Glomerular endothelial cell (primary cell): ENCODE results near the gene FAM3C. TPM values are rescaled to one million over a fixed set of nuclear protein-coding genes. Genes with fewer than 3 reads are reported as not detected.

Experiments
- DNase-seq: peaks from one replicate; pipeline ENCODE4 v3.0.0-alpha.2; 2011; ENCODE audit warnings: low read depth, low spot score; ENCODE audit errors: extremely low read depth
- total RNA-seq: library from RNA; depleted of rRNA; stranded (reverse); fragments of >200 nt; gene quantifications from 2 replicates; pipeline ENCODE4 v1.2.3, GENCODE V29; 2015

The FAM3C gene
- total RNA-seq, 1 donor from 2014 or later, result 45.2 TPM

- DNase-seq, result no peak
Observed at GRCh38 chr7:121383235-121383910, 12.7 kb downstream of the FAM3C start.

- no peak for DNase-seq
Observed at GRCh38 chr7:121382473-121382872, 13.6 kb downstream of the FAM3C start.

GRCh38 chr7:121379930-121380329 lies 16.2 kb downstream of the FAM3C start:
- DNase-seq, result no peak

DNA sequence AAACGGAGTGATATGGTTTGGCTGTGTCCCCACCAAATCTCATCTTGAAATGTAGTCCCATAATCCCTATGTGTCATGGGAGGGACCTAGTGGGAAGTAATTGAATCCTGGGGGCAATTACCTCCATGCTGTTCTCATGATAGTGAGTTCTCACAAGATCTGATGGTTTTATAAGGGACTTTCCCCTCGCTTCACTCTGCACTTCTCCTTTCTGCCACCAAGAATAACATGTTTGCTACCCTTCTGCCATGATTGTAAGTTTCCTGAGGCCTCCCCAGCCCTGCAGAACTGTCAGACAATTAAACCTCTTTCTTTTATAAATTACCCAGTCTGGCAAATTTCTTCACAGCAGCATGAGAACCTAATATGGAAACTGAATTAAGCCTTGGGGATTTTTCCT lies 19.1 kb downstream of the FAM3C start:
- DNase-seq, result no peak

- no peak for DNase-seq
Observed at GRCh38 chr7:121373177-121373576, 22.9 kb downstream of the FAM3C start.

DNA sequence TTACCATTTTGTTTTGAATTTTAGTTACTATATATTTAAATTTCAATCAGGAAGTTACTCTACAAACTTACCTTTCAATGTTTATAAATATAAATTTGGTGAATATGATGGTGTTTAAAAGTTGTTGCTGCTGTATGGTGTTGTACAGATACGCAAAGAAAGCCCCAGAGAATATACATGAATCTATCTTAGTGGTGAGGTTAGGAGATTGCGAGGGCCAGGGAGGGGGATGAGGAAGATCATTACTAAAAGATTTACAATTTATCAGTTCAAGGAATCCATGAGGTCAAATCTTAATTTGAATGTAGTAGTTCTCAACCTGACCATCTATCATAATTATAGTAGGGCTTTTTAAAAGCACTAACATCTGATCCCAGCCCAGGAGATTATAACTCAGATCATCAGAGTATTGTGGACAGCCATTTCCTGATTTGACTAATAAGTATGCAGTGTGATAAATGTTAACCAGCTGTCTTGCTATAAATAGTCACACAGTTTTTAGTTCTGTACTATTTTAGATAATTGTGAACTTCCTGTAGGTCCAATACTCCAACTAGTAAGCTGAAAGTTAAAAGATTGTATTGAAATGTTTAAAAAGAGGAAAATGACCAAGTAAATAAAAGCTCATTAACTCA lies 23.6 kb downstream of the FAM3C start:
- DNase-seq, result no peak

DNA sequence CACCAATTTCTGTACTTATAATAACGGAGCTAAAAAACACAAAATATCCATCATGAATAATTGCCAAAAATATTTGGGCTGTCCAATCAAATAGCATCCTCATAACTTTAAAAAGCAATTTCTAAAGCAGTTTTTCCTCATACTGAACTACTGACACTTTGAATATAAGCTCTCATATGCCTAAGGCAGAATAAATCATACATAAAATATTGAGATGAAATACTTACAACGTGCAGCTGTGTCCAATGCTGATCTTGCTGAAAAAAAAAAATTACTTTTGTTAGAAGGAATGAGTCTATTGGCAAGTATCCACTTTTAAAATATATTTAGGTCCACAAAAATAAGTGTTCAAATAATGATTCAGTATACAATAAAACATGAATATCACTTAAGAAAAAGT lies 24.2 kb downstream of the FAM3C start:
- DNase-seq, result no peak

- DNase-seq, result no peak
Observed at GRCh38 chr7:121371367-121371766, 24.7 kb downstream of the FAM3C start.

DNA sequence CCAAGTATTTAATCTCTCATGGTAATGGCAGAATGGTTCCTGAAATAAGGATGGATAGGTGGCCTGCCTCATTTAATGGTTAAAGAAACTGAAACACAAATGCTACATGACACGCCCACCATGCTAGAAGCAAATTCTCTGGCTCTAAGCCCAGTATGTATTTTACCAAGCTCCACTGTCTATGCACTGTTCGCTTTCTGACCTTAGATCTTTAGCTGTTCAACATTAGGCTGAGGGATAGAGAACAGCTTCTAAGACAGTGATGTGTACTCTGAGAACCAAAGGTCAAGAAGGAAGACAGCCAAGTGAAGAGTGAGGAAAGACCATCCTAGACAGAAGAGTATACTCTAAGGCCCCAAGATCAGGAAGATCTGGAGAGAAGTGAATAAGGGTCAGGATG lies 26.6 kb downstream of the FAM3C start:
- DNase-seq, result no peak

GRCh38 chr7:121366852-121367431 lies 29.2 kb downstream of the FAM3C start:
- DNase-seq, result no peak

- no peak for DNase-seq
Observed at GRCh38 chr7:121360564-121360963, 35.5 kb downstream of the FAM3C start.

DNA sequence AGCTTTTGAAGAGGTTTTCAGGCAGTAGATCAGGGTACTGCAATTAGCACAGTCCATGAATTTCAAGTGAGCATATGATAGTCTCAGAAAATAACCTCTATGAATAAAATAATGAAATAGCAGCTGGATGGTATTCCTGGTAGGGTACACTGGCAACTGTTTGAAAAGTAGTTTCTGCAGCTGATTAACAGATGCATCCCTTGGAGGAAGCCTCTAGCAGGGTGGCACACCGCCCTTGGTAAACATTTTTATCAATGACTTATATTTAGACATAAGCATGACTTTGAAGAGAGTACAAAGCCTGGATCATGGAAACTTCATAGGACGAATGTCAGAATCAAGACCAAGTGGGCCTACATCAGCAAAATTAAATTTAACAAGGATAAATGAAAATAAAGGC lies 40.5 kb downstream of the FAM3C start:
- DNase-seq, result no peak

GRCh38 chr7:121352323-121352722 lies 43.8 kb downstream of the FAM3C start:
- no peak for DNase-seq

- DNase-seq, result no peak
Observed at GRCh38 chr7:121351682-121352081, 44.4 kb downstream of the FAM3C start.

- DNase-seq, result no peak
Observed at GRCh38 chr7:121344497-121344896, 51.6 kb downstream of the FAM3C start.

- no peak for DNase-seq
Observed at GRCh38 chr7:121344093-121344492, 52.0 kb downstream of the FAM3C start.

DNA sequence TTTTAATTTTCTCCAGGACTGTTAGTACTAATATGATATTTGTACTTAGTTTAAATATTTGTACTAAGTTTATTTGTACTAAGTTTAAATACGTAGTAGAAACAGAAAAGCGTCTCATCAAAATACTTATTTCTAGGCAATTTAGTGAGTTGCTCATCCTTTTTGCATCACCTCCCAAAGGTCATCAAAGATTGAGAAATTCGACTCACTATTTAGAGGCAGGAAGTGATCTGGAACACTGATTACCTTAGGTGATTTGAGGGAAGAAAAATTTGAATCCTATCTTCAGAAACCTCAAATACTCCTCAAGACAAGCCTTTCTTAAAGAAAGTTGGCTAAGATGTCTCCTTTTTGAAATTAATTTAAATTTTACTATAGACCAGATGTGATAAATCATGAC lies 52.8 kb downstream of the FAM3C start:
- DNase-seq, result no peak

GRCh38 chr7:121342631-121343030 lies 53.5 kb downstream of the FAM3C start:
- no peak for DNase-seq

DNA sequence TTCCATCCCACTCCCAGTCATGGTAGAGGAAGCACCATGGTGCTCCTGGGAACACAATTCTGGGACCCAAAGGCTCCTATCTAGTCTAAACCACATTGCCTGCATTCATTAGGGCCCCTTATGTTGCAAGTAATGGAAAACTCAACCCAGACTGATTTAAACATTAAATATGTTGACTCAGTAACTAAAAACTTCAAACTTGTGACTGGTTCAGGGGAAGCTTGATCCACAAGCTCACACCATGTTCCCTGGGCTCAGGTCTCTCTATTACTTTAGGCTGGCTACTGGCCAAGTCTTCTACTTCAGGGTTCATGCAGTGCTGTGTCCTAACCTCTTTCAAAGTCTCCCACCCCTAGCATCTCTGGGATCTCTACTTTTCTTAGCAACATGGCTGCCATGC lies 54.2 kb downstream of the FAM3C start:
- no peak for DNase-seq

DNA sequence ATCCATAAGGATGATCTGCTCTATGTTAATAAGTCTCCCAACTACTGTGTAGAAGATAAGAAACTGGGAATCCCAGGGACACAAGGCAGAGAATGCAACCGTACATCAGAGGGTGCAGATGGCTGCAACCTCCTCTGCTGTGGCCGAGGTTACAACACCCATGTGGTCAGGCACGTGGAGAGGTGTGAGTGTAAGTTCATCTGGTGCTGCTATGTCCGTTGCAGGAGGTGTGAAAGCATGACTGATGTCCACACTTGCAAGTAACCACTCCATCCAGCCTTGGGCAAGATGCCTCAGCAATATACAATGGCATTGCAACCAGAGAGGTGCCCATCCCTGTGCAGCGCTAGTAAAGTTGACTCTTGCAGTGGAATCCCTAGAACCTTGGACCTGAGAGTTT lies 57.0 kb downstream of the FAM3C start:
- no peak for DNase-seq

- DNase-seq, result no peak
Observed at GRCh38 chr7:121337398-121337797, 58.7 kb downstream of the FAM3C start.

GRCh38 chr7:121336579-121336978 lies 59.5 kb downstream of the FAM3C start:
- DNase-seq, result no peak
